IMR-90 (cell line): ENCODE data around the gene CCSER1. TPM values are rescaled to one million over a fixed set of nuclear protein-coding genes. Genes with fewer than 3 reads are reported as not detected.

Experiments used
- ATAC-seq: fragments of 200-7000 bp; cut with Tn5 transposase; 2 replicates; pipeline ENCODE4 v1.9.1; 2020; ENCODE audit warnings: low read depth, mild to moderate bottlenecking, moderate library complexity
- BruUV-seq: library from RNA; stranded (reverse); fragments of 400-500 nt; replicated peaks from 2 replicates; lab custom pipeline; 2021; lab: Mats Ljungman, UMichigan
- CTCF ChIA-PET: fragments of 300-600 bp; formaldehyde crosslinking; extraction: SDS; loops from one replicate; lab custom pipeline; 2021; ENCODE audit warnings: antibody characterized with exemption; lab: Yijun Ruan, JAX
- POLR2A ChIA-PET: fragments of 300-600 bp; sonication (Branson Sonifier 250); formaldehyde crosslinking; loops from one replicate; lab custom pipeline; 2022; ENCODE audit warnings: antibody characterized with exemption; ENCODE audit not compliant: unreplicated experiment; lab: Charles Lee
- DNase-seq: peaks from one replicate; pipeline ENCODE4 v3.0.0; 2013
- H2AFZ ChIP-seq: replicated peaks from 2 replicates; pipeline ENCODE3; 2013; ENCODE audit warnings: low read length, mild to moderate bottlenecking; ENCODE audit not compliant: poor library complexity
- H2AK5ac ChIP-seq: 2 replicates; pipeline ENCODE4 v1.6.1; 2013; ENCODE audit warnings: low read depth, low read length, inconsistent platforms
- H2AK9ac ChIP-seq: replicated peaks from 2 replicates; pipeline ENCODE3; 2013; ENCODE audit warnings: mild to moderate bottlenecking, low read depth, low read length, moderate library complexity; ENCODE audit not compliant: poor library complexity
- H2BK120ac ChIP-seq: 2 replicates; pipeline ENCODE4 v1.6.1; 2013; ENCODE audit warnings: low read depth, low read length, inconsistent platforms
- H2BK15ac ChIP-seq: 3 replicates; pipeline ENCODE4 v1.6.1; 2013; ENCODE audit warnings: low read depth, low read length, inconsistent platforms
- H2BK20ac ChIP-seq: 2 replicates; pipeline ENCODE4 v1.6.1; 2013; ENCODE audit warnings: low read depth, mild to moderate bottlenecking, inconsistent platforms, low read length, moderate library complexity
- H2BK5ac ChIP-seq: 2 replicates; pipeline ENCODE4 v1.6.1; 2013; ENCODE audit warnings: mild to moderate bottlenecking, low read depth, low read length, inconsistent platforms; ENCODE audit not compliant: poor library complexity, severe bottlenecking
- H3K14ac ChIP-seq: replicated peaks from 2 replicates; pipeline ENCODE4 v1.6.1; 2013; ENCODE audit warnings: low read depth, low read length, inconsistent platforms
- H3K18ac ChIP-seq: 2 replicates; pipeline ENCODE4 v1.6.1; 2013; ENCODE audit warnings: low read depth, low read length, control low read depth
- H3K23ac ChIP-seq: 2 replicates; pipeline ENCODE4 v1.6.1; 2013; ENCODE audit warnings: low read depth, low read length, inconsistent platforms
- H3K27ac ChIP-seq: 2 replicates; pipeline ENCODE4 v1.5.1; 2013; ENCODE audit warnings: mild to moderate bottlenecking, control low read depth, low read length; ENCODE audit not compliant: insufficient read depth
- H3K27me3 ChIP-seq: 2 replicates; pipeline ENCODE4 v1.6.1; 2013; ENCODE audit warnings: low read length; ENCODE audit not compliant: control insufficient read depth, insufficient read depth
- H3K36me3 ChIP-seq: 2 replicates; pipeline ENCODE4 v1.6.1; 2013; ENCODE audit warnings: low read length, mixed read lengths; ENCODE audit not compliant: control insufficient read depth, insufficient read depth
- H3K4ac ChIP-seq: 2 replicates; pipeline ENCODE4 v1.6.1; 2013; ENCODE audit warnings: low read depth, low read length, inconsistent platforms
- H3K4me1 ChIP-seq: 2 replicates; pipeline ENCODE4 v1.6.1; 2013; ENCODE audit warnings: low read length, mixed read lengths; ENCODE audit not compliant: control insufficient read depth, insufficient read depth
- H3K4me2 ChIP-seq: 2 replicates; pipeline ENCODE4 v1.6.1; 2013; ENCODE audit warnings: low read depth, mild to moderate bottlenecking, control low read depth, low read length, moderate library complexity
- H3K4me3 ChIP-seq: 2 replicates; pipeline ENCODE4 v1.5.1; 2013; ENCODE audit warnings: low read depth, mild to moderate bottlenecking, control low read depth, low read length, moderate library complexity; ENCODE audit not compliant: insufficient read depth
- H3K56ac ChIP-seq: 2 replicates; pipeline ENCODE4 v1.6.1; 2013; ENCODE audit warnings: low read length, inconsistent platforms; ENCODE audit not compliant: insufficient read depth; ENCODE audit errors: extremely low read depth
- H3K79me1 ChIP-seq, 2 experiments: 2 replicates each; pipeline ENCODE4 v1.6.1; 2013; ENCODE audit warnings: low read length in 2 of 2, inconsistent platforms in 1 of 2, low read depth in 1 of 2
- H3K9ac ChIP-seq: 2 replicates; pipeline ENCODE4 v1.6.1; 2013; ENCODE audit warnings: low read depth, low read length, control low read depth
- H3K9me1 ChIP-seq: 2 replicates; pipeline ENCODE4 v1.6.1; 2013; ENCODE audit warnings: low read length, inconsistent platforms; ENCODE audit not compliant: insufficient read depth
- H3K9me3 ChIP-seq: 2 replicates; pipeline ENCODE4 v1.6.1; 2013; ENCODE audit warnings: low read length; ENCODE audit not compliant: control insufficient read depth, insufficient read depth
- H4K20me1 ChIP-seq: 2 replicates; pipeline ENCODE4 v1.6.1; 2013; ENCODE audit warnings: low read length, inconsistent platforms; ENCODE audit not compliant: insufficient read depth
- H4K5ac ChIP-seq: 2 replicates; pipeline ENCODE4 v1.6.1; 2013; ENCODE audit warnings: mild to moderate bottlenecking, low read depth, low read length, control low read depth
- H4K8ac ChIP-seq, 2 experiments: 2 replicates each; pipeline ENCODE4 v1.6.1; 2013; ENCODE audit warnings: low read depth in 2 of 2, low read length in 2 of 2, control low read depth in 1 of 2, inconsistent platforms in 1 of 2
- H4K91ac ChIP-seq: 2 replicates; pipeline ENCODE4 v1.6.1; 2013; ENCODE audit warnings: low read depth, low read length, inconsistent platforms; ENCODE audit not compliant: insufficient read depth
- BHLHE40 ChIP-seq: fragments of 150-350 bp; IDR thresholded peaks from 2 replicates; pipeline ENCODE4 v1.6.1; 2016; ENCODE audit warnings: mild to moderate bottlenecking, low read depth, low read length
- CEBPB ChIP-seq: IDR thresholded peaks from 2 replicates; pipeline ENCODE4 v1.6.1; 2012; ENCODE audit warnings: low read depth, low read length, improper control_type of control experiment
- ELK1 ChIP-seq: fragments of 150-350 bp; IDR thresholded peaks from 2 replicates; pipeline ENCODE4 v1.6.1; 2016; ENCODE audit warnings: low read depth, mild to moderate bottlenecking, low read length, moderate library complexity, borderline replicate concordance
- MAZ ChIP-seq: IDR thresholded peaks from 2 replicates; pipeline ENCODE4 v1.6.1; 2012; ENCODE audit warnings: low read depth, mild to moderate bottlenecking, low read length, improper control_type of control experiment, moderate library complexity, borderline replicate concordance
- MXI1 ChIP-seq: IDR thresholded peaks from 2 replicates; pipeline ENCODE4 v1.6.1; 2012; ENCODE audit warnings: low read depth, mild to moderate bottlenecking, low read length, moderate library complexity, borderline replicate concordance
- NFE2L2 ChIP-seq: fragments of 150-350 bp; IDR thresholded peaks from 2 replicates; pipeline ENCODE4 v1.6.1; 2016; ENCODE audit warnings: low read depth, mild to moderate bottlenecking, low read length
- POLR2A ChIP-seq: IDR thresholded peaks from 2 replicates; pipeline ENCODE4 v1.6.1; 2012; ENCODE audit warnings: mild to moderate bottlenecking, low read depth, low read length
- RAD21 ChIP-seq: IDR thresholded peaks from 2 replicates; pipeline ENCODE4 v1.6.1; 2012; ENCODE audit warnings: low read length, improper control_type of control experiment
- RCOR1 ChIP-seq: IDR thresholded peaks from 2 replicates; pipeline ENCODE4 v1.6.1; 2012; ENCODE audit warnings: mild to moderate bottlenecking, low read length, improper control_type of control experiment; ENCODE audit not compliant: insufficient replicate concordance
- RFX5 ChIP-seq: IDR thresholded peaks from 2 replicates; pipeline ENCODE4 v1.8.0; 2012; ENCODE audit warnings: low read depth, mild to moderate bottlenecking, low read length, moderate library complexity
- SMC3 ChIP-seq: fragments of 150-350 bp; IDR thresholded peaks from 2 replicates; pipeline ENCODE4 v1.6.1; 2016; ENCODE audit warnings: low read depth, mild to moderate bottlenecking, antibody characterized with exemption, low read length, moderate library complexity
- WGBS, 2 experiments: methylation state at CpG; one replicate each; pipeline versions ENCODE4 v1.1.5 to v1.1.7; 2013; ENCODE audit warnings: missing lambda C conversion rate in 2 of 2; ENCODE audit not compliant: insufficient read length in 1 of 2; ENCODE audit errors: extremely low coverage in 2 of 2; 5-methylcytosine and 5-hydroxymethylcytosine counted together
- dilution Hi-C: fragments of 300-500 bp; cut with HindIII; formaldehyde crosslinking; loops from one replicate; pipeline ENCODE4 v1.14.3; 2018; ENCODE audit warnings: low sequenced_read_pairs; ENCODE audit not compliant: unreplicated experiment
- in situ Hi-C: fragments of 300-500 bp; cut with MboI; formaldehyde crosslinking; loops from 3 replicates; pipeline ENCODE4 v1.14.3; 2019; ENCODE audit warnings: low sequenced_read_pairs, inconsistent platforms, mixed read lengths
- intact Hi-C: fragments of 100-400 bp; cut with micrococcal nuclease; formaldehyde crosslinking; loops from 2 replicates; pipeline ENCODE4 v1.10.0; 2022
- polyA plus RNA-seq, 3 experiments: library from polyadenylated mRNA; depleted of rRNA; stranded (reverse); fragments of >200 nt; gene quantifications; 2 replicates each; pipeline ENCODE4 v1.2.3, GENCODE V29; 2012; ENCODE audit warnings: low replicate concordance in 1 of 3
- total RNA-seq: library from RNA; depleted of rRNA; stranded (reverse); fragments of >200 nt; gene quantifications from 2 replicates; pipeline ENCODE4 v1.2.3, GENCODE V29; 2012
- TF ChIP-seq, protein P1 (sequence below): fragments of 150-350 bp; IDR thresholded peaks from 2 replicates; pipeline ENCODE4 v1.6.1; 2017; ENCODE audit warnings: mild to moderate bottlenecking, antibody characterized with exemption, low read length, low read depth
- TF ChIP-seq, protein P2 (sequence below): conservative IDR thresholded peaks from 2 replicates; pipeline ENCODE4 v1.5.1; 2012; ENCODE audit warnings: mild to moderate bottlenecking, low read depth, low read length, improper control_type of control experiment

CCSER1 gene
- total and polyA plus RNA-seq, 2 of the 4 experiments (the other 2 are of a cell fraction) = not detected

GRCh38 chr4:90126805-90127204 lies 389 bp upstream of the CCSER1 start:
- Histone ChIP-seq H3K36me3 (no peaks in the 10 kb centered on the region), H3K9me1 (no peaks in the 10 kb centered on the region), H3K56ac (no peak overlapping the region), H2BK5ac (no peak overlapping the region), H3K4me3 (no peak overlapping the region), H3K23ac (no peak overlapping the region), H3K18ac (no peak overlapping the region), H4K8ac (no peak overlapping the region), H4K5ac (no peak overlapping the region), H2AK9ac (no peak overlapping the region), H2BK20ac (no peak overlapping the region), H3K4me1 (no peaks in the 10 kb centered on the region), H2AFZ (no peak overlapping the region), H2BK120ac (no peak overlapping the region), H3K4ac (no peak overlapping the region), H3K27me3 (peaks cover 8% of the 10 kb centered on the region; the same call in 1 of the 2 replicates), H4K20me1 (no peaks in the 10 kb centered on the region), H2BK15ac (no peak overlapping the region), H4K91ac (no peak overlapping the region), H2AK5ac (no peak overlapping the region), H3K9ac (no peak overlapping the region), H3K4me2 (peak overlapping the region; percentile 54; the same call in 1 of the 2 replicates), H3K14ac (no peak overlapping the region), H3K27ac (no peak overlapping the region), H3K79me1 (no peaks in the 10 kb centered on the region), H3K9me3 (no peaks in the 10 kb centered on the region)
- intact Hi-C loops = no loop called here
- dilution Hi-C loops = no loop called here
- in situ Hi-C loops = no loop called here
- ChIA-PET POLR2A (no interaction called here), CTCF (no interaction called here)
- WGBS, 2 experiments = 38% methylated on average over 2 of the region's 8 CpGs; no CpG with 5 or more reads in 1 of the 2 experiments
- ATAC-seq = no peak
- TF ChIP-seq MXI1 = no peak
- no peak for TF ChIP-seq RAD21
- no peak for TF ChIP-seq BHLHE40
- no peak for TF ChIP-seq MAZ
- TF ChIP-seq ELK1 = no peak
- no peak for TF ChIP-seq SMC3
- TF ChIP-seq NFE2L2 = no peak
- TF ChIP-seq, protein P1, sequence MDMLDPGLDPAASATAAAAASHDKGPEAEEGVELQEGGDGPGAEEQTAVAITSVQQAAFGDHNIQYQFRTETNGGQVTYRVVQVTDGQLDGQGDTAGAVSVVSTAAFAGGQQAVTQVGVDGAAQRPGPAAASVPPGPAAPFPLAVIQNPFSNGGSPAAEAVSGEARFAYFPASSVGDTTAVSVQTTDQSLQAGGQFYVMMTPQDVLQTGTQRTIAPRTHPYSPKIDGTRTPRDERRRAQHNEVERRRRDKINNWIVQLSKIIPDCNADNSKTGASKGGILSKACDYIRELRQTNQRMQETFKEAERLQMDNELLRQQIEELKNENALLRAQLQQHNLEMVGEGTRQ = no peak
- TF ChIP-seq RCOR1 = no peak
- TF ChIP-seq, protein P2, sequence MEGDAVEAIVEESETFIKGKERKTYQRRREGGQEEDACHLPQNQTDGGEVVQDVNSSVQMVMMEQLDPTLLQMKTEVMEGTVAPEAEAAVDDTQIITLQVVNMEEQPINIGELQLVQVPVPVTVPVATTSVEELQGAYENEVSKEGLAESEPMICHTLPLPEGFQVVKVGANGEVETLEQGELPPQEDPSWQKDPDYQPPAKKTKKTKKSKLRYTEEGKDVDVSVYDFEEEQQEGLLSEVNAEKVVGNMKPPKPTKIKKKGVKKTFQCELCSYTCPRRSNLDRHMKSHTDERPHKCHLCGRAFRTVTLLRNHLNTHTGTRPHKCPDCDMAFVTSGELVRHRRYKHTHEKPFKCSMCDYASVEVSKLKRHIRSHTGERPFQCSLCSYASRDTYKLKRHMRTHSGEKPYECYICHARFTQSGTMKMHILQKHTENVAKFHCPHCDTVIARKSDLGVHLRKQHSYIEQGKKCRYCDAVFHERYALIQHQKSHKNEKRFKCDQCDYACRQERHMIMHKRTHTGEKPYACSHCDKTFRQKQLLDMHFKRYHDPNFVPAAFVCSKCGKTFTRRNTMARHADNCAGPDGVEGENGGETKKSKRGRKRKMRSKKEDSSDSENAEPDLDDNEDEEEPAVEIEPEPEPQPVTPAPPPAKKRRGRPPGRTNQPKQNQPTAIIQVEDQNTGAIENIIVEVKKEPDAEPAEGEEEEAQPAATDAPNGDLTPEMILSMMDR = no peak
- no peak for TF ChIP-seq CEBPB
- TF ChIP-seq POLR2A = no peak
- no peak for TF ChIP-seq RFX5
- BruUV-seq = no TSS peak
- no peak for DNase-seq
